Activated CD4-positive, alpha-beta T cell treated with anti-CD3 and anti-CD28 coated beads, Interleukin-10, Interleukin-2, amounts not matched to agents 100 ng/mL and 50 ng/mL, durations not matched to agents 16 hours and 8 hours (primary cell): Measurements from ENCODE around the gene ENTHD1.

Experiments
- DNase-seq: peaks from one replicate; pipeline ENCODE4 v3.0.0-alpha.2; 2020

The ENTHD1 gene, protein sequence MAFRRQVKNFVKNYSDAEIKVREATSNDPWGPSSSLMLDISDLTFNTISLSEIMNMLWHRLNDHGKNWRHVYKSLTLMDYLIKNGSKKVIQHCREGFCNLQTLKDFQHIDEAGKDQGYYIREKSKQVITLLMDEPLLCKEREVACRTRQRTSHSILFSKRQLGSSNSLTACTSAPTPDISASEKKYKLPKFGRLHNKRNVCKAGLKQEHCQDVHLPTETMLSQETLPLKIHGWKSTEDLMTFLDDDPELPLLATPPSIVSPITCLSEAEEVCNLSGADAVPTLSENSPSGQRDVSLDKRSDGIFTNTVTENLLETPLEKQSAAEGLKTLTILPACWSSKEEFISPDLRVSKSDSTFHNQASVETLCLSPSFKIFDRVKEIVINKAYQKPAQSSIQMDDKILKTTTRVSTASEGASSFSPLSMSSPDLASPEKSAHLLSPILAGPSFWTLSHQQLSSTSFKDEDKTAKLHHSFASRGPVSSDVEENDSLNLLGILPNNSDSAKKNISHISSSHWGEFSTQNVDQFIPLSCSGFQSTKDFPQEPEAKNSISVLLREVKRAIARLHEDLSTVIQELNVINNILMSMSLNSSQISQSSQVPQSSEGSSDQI

DNA sequence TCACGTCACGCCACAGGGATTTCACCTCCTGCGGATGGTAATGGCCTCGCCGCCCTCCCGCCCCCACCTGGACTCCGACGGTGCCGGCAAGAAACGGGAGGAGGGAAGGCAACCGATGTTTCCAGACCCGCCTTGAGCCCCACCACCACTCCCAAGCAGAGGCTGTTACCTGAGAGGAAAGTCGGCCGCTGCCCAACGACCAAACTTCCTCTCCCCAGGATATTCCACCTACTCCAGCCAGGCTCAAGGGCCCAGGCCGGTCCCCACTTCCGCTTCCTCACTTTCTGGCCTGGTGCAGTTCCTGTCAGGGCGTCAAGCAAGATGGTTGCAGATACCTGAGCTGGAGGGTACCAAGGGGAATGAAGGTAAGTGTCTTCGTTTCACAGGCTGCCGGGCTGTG lies at the start of gene ENTHD1:
Gene ENTHD1 (minus strand): TSS at position 235 of the 400 bp plus-strand sequence. CDS start 6,012 bp downstream, outside the sequence.
- no peak for DNase-seq

DNA sequence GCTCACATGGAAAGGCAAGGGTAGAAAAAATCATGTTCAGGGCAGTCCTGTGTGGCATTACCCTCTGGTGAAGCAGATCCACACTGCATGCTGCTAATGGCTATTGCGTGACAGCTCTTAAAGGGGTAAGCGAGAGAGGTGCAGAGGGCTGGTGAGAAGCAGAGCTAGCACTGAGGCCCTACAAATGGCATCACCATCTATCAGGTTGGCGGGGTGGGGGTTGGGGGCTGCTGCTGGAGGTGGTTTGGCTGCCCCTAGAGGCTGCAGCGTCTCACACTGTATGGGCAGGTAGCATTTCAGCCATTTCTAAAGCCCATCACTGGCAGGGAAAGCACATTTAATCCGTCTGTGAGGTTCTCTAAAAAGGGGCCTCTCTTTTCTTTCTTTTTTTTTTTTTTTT lies 49.8 kb upstream of the ENTHD1 start:
- no peak for DNase-seq

DNA sequence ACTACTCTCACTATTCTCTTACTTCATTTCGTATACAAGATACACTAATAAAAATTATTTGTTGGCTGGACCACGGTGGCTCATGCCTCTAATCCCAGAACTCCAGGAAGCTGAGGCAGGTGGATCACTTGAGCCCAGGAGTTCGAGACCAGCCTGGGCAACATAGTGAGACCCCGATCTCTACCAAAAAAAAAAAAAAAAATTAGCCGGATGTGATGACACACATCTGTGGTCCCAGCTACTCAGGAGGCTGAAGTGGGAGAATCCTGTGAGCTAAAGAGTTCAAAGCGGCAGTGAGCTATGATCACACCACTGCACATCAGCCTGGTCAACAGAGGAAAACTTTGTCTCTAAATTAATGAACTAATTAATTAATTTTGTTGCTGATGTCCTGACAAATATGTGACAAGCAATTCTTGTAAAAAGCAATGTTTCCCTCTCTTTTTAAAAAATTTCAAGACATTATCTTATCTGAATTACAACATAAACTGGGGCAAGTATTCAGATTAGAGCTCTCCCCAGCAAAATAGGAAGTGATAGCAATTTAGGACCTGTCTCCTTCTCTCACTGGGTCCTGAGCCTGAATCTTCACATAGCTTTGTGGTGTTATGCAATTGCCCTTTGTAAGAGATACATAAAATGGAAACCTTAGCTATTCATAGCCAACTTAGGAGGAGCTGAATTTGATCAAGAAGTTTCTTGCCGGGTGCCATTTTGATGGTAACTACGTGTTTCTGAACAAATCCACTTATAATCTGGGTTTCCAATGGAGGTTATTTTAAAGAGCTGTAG lies 49.1 kb upstream of the ENTHD1 start:
- no peak for DNase-seq

DNA sequence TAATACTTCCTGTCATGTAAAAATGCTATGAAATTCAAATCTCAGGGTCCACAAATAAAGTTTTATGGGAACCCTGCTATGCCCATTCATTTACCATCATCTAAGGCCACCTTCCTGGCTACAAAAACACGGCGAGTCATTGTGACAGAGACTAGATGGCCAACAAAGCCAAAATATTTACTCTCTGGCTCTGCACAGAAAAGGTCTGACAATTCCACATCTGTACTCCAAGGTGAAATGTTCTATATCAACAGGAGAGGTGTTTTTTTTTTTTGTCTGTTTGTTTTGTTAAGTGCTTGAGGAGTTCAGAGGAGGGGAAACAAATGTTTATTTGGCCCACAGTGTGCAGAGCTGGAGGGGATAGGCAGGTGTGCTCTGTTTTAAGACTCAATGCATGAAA lies 48.0 kb upstream of the ENTHD1 start:
- DNase-seq, result no peak

DNA sequence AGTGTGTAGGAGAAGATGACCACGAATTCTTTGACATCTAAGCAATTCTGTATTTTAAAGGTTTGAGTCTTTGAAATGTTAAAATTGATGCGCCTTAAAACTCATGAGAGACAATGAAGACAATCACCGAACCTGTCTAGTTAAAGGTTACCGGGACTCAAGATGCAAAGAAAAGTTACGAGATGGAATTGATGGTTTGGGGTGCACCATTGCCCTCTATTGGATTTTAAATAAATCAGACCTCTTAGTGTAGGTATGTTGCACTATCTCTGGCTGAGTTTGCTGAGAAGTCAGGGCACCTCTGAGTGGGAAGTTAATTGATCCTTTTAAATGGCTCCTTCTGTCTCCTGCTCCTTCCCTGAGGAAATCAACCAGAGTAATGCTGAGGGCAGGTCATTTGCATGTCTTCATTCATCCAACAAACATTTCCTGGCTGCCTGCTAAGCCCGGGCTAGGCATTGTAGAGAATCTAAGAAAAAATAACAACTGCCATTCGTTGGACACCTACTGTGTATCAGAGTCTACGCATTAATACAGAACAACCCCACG lies 47.3 kb upstream of the ENTHD1 start:
- no peak for DNase-seq

DNA sequence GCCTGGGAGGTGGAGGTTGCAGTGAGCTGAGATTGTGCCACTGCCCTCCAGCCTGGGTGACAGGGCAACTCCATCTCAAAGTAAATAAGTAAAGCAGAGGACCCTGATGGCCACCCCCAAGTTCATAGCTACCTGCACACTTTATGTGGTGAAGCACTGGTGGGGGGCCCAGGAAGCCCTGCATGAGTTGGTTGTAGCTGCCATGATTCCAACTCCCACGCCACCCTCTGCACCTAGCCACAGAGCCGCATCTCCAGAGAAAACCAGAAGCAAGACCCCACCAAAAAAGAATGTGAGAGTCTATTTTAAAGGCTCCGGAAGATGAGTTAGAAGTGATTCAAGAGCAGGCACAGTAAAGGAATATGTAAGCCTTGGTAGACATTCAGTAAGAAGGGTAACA lies 46.3 kb upstream of the ENTHD1 start:
- DNase-seq, result no peak

DNA sequence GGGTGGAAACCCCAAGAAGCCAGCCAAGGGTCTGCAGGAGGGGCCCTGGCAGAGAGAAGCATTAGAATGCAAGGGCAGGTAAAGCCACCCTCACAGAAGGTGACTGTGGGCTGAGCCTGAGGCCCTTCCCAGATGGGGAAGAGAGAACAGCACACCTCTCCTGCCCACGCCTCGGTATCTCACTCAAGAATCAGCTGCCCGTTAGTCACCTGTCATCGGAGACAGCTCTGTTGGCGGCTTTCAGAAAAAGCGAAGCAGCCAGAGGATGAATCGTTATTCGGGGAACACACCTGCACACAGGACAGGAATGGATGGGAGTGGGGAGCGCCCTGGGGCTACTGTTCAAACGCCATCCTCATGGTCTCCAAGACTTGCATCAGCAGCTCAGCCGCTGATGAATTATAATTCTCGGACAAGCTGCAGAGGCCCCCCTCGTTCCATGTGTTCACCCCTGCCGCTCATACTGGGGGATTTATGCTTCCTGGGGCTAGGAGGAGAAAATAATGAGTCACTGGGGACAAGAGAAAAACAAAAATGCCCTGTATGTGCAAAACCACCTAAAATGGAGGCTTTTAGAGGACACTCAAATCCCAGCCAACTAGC lies 45.0 kb upstream of the ENTHD1 start:
- no peak for DNase-seq

DNA sequence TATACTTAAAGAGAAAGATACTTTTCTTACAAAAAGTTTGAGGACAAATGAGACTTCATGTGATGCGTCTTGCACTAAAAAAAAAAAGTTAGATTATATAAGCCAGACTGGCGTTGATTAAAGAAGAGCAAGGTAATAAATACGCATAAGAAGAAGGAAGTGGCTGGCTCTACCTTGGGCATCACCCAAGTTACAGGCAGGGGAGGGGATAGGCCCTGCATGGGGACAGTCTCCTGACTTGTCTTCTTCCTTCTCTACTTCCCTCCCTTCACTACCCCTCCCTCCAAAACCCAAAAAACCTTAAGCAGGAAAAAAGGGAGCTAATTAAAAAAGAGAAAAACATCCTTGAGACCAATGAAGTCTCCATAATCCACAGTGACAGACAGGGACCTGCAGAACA lies 44.3 kb upstream of the ENTHD1 start:
- no peak for DNase-seq

DNA sequence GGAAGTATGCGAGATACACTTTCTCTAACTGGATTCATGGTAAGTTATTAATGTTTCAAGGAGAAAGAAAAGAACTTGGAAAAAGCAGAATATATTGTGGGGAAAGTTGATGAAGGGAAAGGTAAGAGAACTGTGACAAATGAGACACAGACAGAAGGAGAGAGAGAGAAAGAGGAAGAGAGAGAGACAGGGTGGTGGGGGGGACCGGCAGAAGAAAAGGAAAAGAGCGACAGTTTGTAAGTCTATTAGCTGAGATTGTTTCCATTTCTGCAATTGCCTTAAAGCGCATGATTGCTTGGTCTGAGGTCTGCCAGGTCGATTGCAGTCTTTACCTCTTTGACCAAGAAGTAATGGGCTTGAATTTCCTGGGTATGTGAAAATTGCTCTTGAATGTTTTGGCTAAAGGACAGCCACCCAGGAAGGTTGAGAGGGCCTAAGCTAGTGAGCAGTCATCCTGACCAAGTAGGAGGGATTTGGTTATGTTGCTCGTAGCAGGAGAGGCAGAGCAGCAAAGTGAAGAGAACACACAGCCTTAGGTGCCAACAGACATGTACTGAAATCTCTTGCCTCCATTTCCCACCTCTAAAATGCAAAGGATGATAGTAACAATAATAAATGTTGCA lies 43.1 kb upstream of the ENTHD1 start:
- DNase-seq, result no peak

DNA sequence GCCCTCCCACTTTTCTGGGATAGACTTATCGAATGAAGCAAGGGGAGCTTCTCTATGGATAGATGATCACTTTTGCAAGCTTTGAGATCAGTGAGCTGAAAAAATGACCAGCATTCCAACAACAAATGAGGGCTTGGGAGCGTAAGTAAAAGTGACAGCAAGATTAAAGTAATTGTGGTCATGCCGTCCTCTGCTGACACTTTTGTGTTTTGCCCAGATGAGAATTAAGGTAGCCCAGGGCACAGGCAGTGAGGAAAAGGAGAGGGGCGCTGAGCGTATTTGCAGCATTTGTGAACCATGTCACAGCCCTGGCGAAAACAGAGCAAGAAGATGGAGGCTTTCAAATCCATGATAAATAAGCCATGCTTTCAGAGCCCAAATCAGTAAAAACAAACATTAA lies 42.1 kb upstream of the ENTHD1 start:
- no peak for DNase-seq

DNA sequence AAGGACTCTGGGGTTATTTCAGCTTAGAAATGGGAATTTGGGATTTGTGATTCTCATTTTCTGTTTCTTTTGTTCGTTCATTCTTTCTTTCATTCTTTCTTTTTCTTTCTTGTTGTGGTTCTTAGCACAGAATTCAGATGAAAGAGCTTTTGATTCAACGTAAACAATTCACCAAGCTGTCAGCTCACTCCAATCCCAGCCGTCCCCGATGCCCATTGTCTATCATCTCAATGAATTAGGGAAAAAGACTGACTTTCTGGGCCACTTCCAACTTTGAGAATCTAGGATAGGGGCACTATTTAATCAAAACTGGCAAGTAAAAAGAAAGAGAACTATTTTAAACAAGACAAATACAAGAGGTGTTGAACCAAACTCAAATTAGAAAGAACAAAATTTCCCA lies 41.6 kb upstream of the ENTHD1 start:
- DNase-seq, result no peak

DNA sequence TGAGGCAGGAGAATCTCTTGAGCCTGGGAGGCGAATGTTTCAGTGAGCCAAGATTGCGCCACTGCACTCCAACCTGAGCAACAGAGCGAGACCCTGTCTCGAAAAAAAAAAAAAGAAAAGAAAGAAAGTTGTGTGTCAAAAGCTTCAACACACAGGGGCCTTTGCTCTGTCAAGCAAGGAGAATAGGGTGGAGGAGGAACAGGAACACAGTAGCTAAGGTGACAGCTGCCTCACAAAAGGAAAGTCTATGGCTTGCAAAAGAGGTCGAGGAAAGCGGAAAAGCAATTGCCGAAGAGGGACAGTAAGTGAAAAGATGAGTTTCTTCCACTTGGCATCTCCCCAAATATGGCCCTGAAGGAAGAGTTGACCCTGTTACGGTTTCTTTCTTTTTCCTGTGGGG lies 40.2 kb upstream of the ENTHD1 start:
- DNase-seq, result peak; percentile 47

DNA sequence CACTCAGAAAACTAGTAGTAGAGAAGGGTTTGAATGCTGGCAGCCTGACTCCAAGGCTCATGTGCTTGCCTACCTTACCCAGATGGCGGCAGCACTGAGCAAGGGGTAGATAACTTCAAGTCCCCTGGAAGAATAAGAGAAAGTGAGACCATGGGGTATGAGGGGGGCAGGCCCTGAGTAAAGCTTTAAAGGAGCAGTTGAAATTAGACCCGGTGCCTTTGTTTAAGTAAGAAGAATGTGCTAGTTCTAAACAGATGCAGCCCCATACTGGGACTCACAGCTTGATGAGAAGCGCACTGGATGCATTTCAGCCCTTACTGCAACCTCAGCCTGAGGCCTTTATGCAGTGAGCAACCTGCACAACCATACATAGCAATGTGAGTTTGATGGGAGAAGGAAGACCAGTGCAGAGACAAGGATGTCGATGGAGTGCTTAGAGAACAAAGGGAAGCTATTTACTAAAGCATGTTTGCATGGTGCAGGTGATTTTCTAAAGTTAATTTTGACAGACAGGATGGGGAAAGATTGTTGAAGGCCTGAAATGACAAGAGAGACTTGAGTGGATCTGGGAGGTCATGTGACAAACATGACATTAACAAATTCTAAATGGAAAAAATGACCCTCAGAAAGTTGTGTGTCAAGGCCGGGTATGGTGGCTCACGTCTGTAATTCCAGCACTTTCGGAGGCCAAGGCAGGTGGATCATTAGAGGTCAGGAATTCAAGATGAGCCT lies 39.5 kb upstream of the ENTHD1 start:
- peak; percentile 78 for DNase-seq

DNA sequence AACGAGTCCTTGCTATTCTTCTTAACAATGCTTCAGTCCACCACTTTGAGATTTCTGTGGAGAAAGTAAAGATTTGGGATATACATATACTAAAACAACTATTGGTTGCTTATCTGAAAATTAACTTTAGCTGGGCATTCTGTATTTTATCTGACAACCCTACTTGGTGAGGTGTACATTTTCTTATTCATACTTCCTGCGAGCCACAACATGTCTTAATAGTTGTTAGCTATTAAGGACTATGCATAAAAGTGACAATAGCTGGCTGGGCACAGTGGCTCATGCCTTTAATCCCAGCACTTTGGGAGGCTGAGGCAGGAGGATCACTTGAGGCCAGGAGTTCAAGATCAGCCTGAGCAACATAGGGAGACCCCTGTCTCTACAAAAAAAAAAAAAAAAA lies 38.6 kb upstream of the ENTHD1 start:
- no peak for DNase-seq

DNA sequence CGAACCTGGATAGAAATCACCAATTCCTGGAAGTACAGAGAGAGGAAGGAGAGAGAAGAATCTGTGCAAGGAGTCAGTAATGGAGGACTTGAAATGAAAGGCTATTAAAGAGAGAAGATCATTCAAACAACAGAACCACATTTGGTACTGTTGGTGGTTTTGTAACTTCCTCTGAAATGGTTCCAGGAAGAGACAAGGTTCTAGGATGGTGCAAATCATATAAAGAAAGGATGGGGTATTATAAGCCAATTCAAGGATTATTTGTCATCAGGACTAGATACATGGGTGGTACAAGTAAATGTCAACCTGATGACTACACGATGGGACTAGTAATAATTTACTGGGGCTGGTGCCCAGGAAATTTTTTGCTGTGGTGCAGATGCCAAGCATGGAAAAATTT lies 37.7 kb upstream of the ENTHD1 start:
- peak; percentile 53 for DNase-seq

DNA sequence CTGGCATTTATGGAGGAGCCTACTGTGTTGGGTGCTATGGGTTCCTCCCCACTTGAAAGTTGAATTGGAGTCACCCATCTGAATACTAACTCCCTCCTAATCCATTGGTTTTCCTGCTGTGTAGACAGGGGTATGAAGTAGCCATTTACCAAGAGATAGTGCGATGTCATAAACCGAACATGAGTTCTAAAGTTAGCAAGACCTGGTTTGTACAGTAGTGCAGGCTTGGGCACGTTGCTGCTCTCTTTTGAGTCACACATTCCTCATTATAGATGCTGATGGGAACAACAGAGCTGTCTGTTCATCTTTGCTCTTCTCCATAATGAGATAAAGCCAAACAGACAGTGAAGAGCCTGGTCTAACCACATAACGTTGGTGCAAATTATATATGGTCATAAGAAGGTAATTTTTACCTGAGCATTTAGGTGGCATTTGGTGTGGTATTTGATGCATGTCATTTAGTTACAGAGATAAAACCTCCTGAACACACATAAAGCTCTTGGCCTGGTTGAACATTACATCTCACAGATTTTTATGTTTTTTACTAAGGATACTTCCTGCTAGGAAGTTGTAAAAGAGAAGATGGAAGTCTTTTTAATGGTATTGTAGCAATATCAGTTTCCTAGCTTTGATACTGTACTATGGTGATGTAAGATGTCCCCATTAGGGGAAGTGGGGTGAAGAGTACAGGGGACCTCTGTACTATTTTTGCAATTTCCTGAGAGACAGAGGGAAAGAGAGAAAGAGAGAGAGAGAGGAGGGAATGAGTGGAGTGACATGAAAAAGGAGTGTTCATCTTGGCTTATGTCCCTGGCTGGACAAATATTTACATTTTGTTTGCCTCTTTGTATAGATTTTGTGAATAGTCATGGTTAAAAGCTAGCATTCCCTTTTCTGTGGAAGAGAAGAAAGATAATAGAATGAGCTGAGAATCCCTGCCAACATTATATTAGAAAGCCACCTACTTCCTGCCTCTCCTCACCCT lies 35.3 kb upstream of the ENTHD1 start:
- no peak for DNase-seq

DNA sequence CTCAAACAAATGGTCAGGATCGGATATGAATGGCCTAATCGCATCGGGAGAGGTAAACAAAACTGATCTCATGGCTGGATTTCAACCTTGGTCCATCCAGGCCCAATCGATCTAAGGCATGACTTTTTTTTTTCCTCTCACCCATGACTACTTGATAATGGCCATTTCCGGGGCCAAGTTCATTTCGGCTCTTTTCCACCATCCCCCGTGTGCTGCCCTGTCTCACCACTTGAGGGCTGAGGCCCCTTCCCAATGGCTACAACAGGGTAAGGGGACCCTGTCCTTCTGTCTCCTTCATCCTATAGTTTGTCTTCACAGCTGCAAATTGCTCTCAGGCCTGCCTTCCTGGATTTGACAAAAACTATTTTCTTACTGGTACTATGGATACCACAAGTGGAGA lies 34.0 kb upstream of the ENTHD1 start:
- peak; percentile 70 for DNase-seq

DNA sequence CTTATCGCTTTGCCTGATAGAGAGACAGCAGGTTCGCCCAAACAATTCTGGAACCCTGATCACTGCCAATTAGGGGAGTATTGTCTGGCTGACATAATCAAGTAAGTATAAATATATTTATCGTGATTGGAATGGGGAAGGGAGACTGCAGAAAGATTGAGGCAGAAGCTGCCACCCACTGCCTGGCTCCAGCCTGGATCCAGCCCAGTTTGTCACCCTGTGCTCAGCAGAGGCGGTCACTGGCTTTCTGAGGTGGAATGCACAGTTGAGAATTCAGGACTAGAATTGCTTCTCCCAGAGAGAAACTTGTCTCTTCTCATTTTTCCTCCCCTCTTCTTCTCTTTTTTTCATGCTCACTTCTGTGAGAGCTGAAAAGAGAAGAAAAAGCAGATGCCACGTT lies 33.2 kb upstream of the ENTHD1 start:
- DNase-seq, result no peak

DNA sequence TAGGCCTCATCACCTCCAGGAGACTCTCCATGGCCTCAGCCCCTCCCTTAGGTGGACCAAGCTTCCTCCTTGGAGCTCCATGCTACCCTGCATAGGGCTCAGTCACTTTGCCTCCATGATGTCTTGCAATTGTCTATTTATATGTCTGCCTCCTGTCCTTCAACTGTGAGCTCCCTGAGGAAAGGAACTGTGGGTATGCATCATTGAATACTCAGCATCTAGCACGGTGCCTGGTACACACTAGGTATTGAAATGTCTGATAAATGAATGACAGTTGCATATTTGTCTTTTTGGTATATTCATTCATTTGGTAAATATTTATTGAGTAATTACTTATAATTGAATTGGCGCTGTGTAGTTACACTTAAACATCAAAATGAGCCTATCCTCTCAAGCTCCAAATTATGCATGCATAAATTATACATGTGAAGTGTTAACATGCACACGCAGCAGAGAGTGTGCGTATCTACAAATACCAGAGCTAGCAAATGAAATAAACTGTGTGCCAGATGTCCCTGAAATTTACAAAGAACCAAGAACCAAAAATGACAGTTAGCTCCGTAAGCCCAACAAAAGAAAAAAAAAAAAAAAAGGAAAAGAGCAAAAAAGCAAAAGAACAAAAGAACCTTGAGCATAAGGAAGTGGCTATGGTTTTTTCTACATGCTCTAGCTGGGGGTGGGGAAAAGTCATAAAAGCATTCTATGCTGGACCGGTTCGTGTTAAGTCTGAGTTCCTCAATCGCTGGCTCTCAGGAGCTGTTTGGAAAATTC lies 32.5 kb upstream of the ENTHD1 start:
- no peak for DNase-seq

DNA sequence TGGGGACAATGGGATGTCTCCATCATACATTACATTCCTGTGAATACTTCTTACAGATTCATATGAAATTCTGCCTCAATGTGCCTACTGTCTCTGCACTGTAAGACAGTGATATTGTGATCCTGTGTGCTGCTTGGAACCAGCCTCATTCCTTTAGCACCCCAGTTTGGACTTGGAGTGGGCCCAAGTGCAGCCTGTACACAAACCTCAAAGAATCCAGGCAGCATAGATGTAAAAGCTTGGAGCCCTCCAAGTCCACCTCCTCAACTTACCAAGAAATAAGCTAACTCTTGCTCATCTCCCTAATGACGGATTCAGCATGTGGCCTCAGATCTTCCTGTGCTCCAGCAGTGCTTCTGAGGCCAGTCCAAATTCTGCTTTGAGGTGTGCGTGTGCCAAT lies 31.7 kb upstream of the ENTHD1 start:
- no peak for DNase-seq
